Measurements from ENCODE around the gene ATG10.
"Not testable (repeated sequence)": the region's sequence is repeated elsewhere in the genome, so short reads cannot be mapped to it uniquely, and the experiment has no call there.

The ATG10 gene

DNA sequence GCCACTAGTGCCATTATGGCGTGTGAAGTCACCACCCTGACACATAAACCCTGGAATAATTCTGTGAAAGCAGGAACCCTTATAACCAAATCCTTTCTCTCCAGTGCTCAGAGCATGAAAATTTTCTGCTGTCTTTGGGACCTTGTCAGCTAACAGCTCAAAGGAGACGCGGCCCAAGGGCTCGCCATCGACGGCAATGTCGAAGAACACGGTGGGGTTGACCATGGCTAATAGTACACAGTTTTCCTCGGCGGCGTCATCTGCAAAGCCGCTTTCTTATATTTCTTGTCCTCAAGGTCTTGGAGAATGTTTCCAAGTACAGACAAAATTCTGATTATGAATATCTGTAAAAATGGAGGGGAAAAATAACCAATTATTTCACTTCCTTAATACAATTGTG lies 38.0 kb downstream of the ATG10 start:
- H3K4me1 Mint-ChIP-seq, H3K4me3 Mint-ChIP-seq, H3K27me3 Mint-ChIP-seq, H3K9me3 Mint-ChIP-seq, H3K27ac Mint-ChIP-seq, DNase-seq, H3K36me3 Mint-ChIP-seq, CTCF ChIA-PET: not testable (repeated sequence)

DNA sequence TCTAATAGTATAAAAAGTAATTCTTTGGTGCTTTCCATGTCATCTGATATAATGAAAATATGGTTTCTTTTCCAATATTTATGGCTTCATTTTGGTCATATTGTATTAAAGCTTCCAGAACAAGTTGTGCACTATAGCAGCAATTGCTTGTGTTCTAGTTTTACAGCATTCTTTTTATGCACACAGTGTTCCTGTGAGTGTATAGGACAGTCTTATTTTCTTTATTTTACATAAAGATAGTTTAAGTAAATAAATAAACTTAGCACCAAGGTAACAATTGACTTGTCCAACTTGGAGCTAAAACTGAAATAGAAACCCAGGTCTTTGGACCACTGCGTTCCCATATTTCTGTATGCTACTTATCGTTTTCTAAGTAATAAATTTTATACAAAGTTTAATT lies 38.9 kb downstream of the ATG10 start:
- H3K4me3 Mint-ChIP-seq: no peak overlapping the region
- no peaks in the 10 kb centered on the region for H3K4me1 Mint-ChIP-seq
- CTCF ChIA-PET: no interaction called here
- H3K27ac Mint-ChIP-seq: no peak overlapping the region
- no peak for DNase-seq
- H3K27me3 Mint-ChIP-seq: no peaks in the 10 kb centered on the region
- peaks cover 8% of the 10 kb centered on the region for H3K36me3 Mint-ChIP-seq
- H3K9me3 Mint-ChIP-seq: peaks cover 4% of the 10 kb centered on the region

DNA sequence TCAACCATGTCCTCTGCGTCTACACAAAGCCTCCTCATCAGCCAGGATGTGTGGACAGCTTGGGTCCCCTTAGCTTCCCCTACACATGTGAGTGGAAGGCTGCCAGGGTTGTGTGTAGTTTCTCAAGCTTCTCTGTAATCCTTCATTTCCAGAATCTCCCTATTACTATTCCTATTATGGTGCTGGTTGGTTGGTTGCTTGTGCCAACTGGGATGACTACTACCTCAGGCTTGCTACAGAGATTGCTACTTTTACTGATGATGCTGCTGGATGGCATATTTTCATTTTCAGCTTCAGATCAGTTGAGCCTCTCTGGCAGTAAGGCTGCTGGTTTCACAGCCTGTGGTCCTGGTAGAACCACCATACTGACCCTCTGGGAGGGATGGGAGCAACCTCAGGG lies 39.9 kb downstream of the ATG10 start:
- no peak overlapping the region for H3K4me3 Mint-ChIP-seq
- H3K4me1 Mint-ChIP-seq: no peaks in the 10 kb centered on the region
- peaks cover 10% of the 10 kb centered on the region for H3K36me3 Mint-ChIP-seq
- H3K27ac Mint-ChIP-seq: no peak overlapping the region
- no peak for DNase-seq
- no peaks in the 10 kb centered on the region for H3K27me3 Mint-ChIP-seq
- CTCF ChIA-PET: interaction anchor here (0.5 kb wide), 1 partner anchor 577 kb away, joined by 3 read pairs; no protein-coding TSS in a partner anchor
- peaks cover 10% of the 10 kb centered on the region for H3K9me3 Mint-ChIP-seq

DNA sequence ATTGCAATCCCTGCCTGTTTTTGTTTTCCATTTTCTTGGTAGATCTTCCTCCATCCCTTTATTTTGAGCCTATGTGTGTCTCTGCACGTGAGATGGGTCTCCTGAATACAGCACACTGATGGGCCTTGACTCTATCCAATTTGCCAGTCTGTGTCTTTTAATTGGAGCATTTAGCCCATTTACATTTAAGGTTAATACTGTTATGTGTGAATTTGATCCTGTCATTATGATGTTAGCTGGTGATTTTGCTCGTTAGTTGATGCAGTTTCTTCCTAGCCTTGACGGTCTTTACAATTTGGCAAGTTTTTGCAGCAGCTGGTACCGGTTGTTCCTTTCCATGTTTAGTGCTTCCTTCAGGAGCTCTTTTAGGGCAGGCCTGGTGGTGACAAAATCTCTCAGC lies 42.8 kb downstream of the ATG10 start:
- H3K27ac Mint-ChIP-seq, CTCF ChIA-PET, H3K4me1 Mint-ChIP-seq, H3K9me3 Mint-ChIP-seq, DNase-seq, H3K4me3 Mint-ChIP-seq, H3K27me3 Mint-ChIP-seq: not testable (repeated sequence)
- H3K36me3 Mint-ChIP-seq: peaks cover 10% of the 10 kb centered on the region

DNA sequence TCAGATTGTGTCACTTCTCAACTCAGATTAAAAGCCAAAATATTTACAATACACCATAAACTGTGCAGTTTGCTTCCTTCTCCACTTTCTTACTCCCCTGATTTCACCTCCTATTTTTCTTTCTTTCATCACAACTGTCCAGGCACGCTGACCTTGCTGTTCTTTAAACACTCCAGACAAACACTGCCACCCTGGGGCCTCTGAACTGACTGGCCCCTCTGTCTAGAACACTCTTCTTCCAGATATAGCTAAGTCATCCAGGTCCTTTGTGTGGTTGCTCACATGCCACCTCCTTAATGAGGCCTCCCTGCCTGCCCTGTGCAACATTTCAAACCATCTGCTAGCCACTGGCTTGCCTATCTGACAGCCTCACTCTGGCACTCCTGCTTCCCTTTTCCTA lies 46.6 kb downstream of the ATG10 start:
- no peak overlapping the region for H3K27ac Mint-ChIP-seq
- H3K36me3 Mint-ChIP-seq: peaks cover 5% of the 10 kb centered on the region
- no peak for DNase-seq
- no peak overlapping the region for H3K4me3 Mint-ChIP-seq
- CTCF ChIA-PET: no interaction called here
- no peaks in the 10 kb centered on the region for H3K27me3 Mint-ChIP-seq
- H3K9me3 Mint-ChIP-seq: peaks cover 10% of the 10 kb centered on the region
- H3K4me1 Mint-ChIP-seq: no peaks in the 10 kb centered on the region

DNA sequence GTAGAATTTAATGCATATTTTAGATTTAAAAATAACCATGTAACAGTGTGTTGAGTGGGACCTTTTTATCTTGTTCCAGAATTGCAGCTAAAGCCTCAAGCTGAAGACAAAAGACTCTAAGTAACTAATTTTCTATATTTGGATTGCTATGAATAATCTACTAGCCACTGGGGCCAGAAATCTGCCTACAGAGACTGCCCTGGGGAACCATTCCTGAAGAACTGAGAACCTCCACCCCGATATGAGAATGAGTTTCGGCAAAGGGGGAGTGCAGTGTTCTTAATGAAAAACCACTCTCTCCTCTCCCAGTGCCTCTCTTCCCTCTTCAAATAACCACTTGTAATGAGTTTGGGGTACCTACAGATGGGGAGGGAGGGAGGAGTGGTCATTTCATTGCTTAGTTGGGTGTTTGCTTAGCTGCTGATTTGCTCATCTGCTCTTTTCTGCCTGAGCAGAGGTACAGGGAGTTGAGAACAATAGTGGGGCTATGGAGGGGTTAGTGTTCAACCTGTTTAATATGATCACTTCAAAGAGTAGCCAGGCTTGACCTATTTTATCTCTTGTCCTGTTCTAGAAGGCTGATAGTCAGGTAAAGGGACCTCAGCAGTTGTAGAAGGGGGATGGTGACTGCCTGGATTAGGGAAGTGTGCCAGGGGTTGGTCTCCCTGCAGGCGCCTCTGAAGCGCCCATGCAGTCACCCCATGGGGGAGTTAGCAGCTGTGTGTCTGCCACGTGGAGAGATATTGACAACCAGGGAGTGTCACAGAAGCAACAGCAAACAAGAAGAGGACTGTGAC lies 47.7 kb downstream of the ATG10 start:
- Mint-ChIP-seq H3K4me3 (no peak overlapping the region), H3K27ac (no peak overlapping the region), H3K4me1 (no peaks in the 10 kb centered on the region), H3K36me3 (peaks cover 5% of the 10 kb centered on the region), H3K27me3 (no peaks in the 10 kb centered on the region), H3K9me3 (peaks cover 10% of the 10 kb centered on the region)
- CTCF ChIA-PET: no interaction called here
- no peak for DNase-seq

DNA sequence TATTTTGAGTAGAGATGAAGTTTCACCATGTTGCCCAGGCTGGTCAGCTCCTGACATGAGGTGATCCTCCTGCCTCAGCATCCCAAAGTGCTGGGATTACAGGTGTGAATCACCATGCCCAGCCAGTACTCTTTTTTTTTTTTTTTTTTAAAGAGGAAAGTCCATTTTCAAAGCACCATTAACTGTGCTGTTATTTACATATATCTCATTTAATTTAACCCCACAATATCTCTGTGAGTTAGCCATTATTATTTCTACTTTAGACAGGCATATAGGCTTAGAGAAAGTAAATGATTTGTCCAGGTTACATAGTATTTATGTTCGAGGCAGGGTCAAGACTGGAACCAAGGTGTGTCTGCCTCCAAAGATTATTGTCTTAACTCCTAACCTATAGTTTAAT lies 50.7 kb downstream of the ATG10 start:
- no peaks in the 10 kb centered on the region for H3K27me3 Mint-ChIP-seq
- H3K4me3 Mint-ChIP-seq: no peak overlapping the region
- DNase-seq: no peak
- H3K36me3 Mint-ChIP-seq: no peaks in the 10 kb centered on the region
- CTCF ChIA-PET: no interaction called here
- H3K27ac Mint-ChIP-seq: no peak overlapping the region
- no peaks in the 10 kb centered on the region for H3K4me1 Mint-ChIP-seq
- no peaks in the 10 kb centered on the region for H3K9me3 Mint-ChIP-seq

DNA sequence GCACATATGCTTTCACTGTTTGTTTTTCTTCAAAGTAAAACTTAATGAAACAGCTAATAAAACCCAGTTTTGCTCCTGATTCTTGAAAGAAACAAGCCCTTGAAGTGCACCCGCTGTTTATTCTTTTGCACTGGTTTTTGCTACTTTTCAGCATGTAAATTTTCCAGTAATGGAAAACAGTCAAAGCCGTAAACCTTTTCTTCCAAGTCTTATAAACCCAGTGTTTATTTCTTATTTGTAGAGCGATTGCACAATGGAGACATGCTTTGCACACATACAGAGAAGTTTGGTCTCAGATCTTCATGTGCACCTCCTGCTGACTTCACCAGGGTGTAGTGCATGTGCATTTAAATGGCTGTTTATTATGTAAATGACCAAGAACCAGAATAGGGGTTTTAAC lies 51.8 kb downstream of the ATG10 start:
- no peaks in the 10 kb centered on the region for H3K27me3 Mint-ChIP-seq
- H3K27ac Mint-ChIP-seq: no peak overlapping the region
- DNase-seq: no peak
- CTCF ChIA-PET: no interaction called here
- no peaks in the 10 kb centered on the region for H3K36me3 Mint-ChIP-seq
- H3K4me3 Mint-ChIP-seq: no peak overlapping the region
- no peaks in the 10 kb centered on the region for H3K4me1 Mint-ChIP-seq
- H3K9me3 Mint-ChIP-seq: no peaks in the 10 kb centered on the region

DNA sequence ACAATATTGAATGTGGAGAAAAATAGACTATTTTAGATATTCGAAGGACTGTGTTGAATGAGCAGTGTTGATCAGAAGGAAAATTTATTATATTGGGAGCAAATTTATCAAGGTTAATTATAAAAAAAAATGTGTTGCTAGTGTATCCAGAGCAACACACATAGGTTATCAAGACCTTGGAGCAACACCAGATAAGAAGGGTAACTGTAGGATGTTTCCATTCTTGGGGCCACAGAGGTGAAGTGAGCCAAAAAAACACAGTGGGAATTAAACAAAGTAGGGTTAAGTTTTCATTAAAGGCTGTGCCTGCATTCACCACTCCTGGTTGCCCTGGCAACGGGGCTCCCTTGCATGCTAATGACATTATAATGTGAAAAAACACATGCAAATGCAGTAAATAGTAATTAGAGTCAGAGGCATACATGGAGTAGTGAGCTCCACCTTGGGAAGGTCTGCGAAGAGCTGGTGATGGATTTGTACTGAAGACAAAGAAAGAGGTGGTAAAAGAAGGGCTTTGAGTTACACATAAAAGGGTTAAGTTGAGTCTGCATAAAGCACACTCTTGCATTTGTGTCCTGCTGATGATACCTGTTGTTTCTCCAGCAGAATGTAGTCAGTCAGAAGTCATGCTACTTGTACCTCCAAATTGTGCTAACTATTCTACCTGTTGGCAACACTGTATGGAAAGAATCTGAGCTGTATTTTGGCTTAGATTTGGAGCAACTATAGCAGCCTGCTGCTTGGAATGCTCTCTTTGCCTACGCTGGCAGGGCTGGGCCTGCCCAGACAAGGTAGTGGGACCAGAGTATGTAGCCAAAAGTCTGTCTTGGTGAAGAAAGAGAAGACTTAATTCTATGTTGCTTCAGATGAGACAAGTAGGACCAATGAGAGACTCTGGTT lies 59.6 kb downstream of the ATG10 start:
- CTCF ChIA-PET: no interaction called here
- H3K4me1 Mint-ChIP-seq: no peaks in the 10 kb centered on the region

DNA sequence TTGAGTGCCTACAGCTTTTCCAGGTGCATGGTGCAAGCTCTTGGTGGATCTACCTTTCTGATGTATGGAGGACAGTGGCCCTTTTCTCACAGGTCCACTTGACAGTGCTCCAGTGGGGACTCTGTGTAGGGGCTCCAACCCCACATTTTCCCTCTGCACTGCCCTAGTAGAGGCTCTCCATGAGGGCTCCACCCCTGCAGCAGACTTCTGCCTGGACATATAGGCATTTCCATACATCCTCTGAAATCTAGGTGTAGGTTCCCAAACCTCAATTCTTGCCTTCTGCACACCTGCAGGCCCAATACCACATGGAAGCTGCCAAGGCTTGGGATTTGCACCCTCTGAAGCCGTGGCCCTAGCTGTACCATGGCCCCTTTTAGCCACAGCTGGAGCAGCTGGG lies 71.1 kb downstream of the ATG10 start:
- H3K36me3 Mint-ChIP-seq: peaks cover 15% of the 10 kb centered on the region
- CTCF ChIA-PET, H3K4me1 Mint-ChIP-seq, H3K27me3 Mint-ChIP-seq, H3K27ac Mint-ChIP-seq, H3K4me3 Mint-ChIP-seq, DNase-seq: not testable (repeated sequence)
- H3K9me3 Mint-ChIP-seq: peaks cover 29% of the 10 kb centered on the region

More for the DNA sequence above, 59.6 kb downstream of the ATG10 start:
- Mint-ChIP-seq H3K27ac (peak overlapping the region; percentile 8), H3K9me3 (peaks cover 5% of the 10 kb centered on the region), H3K36me3 (peaks cover 2% of the 10 kb centered on the region), H3K27me3 (no peaks in the 10 kb centered on the region), H3K4me3 (no peak overlapping the region)
- no peak for DNase-seq

DNA sequence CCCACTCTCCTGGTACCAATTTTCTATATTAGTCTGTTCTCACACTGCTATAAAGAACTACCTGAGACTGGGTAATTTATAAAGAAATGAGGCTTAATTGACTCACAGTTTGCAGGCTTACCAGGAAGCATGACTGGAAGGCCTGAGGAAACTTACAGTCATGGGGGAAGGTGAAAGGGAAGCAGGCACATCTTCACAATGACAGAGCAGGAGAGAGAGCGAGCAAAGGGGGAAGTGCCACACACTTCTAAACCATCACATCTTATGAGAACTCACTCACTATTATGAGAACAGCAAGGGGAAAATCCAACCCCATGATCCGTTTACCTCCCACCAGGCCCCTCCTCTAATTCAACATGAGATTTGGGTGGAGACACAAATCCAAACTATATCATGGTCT lies 72.2 kb downstream of the ATG10 start:
- Mint-ChIP-seq H3K4me3 (no peak overlapping the region), H3K36me3 (peaks cover 15% of the 10 kb centered on the region), H3K27ac (no peak overlapping the region), H3K9me3 (peaks cover 22% of the 10 kb centered on the region), H3K4me1 (no peaks in the 10 kb centered on the region), H3K27me3 (no peaks in the 10 kb centered on the region)
- CTCF ChIA-PET: no interaction called here
- no peak for DNase-seq

DNA sequence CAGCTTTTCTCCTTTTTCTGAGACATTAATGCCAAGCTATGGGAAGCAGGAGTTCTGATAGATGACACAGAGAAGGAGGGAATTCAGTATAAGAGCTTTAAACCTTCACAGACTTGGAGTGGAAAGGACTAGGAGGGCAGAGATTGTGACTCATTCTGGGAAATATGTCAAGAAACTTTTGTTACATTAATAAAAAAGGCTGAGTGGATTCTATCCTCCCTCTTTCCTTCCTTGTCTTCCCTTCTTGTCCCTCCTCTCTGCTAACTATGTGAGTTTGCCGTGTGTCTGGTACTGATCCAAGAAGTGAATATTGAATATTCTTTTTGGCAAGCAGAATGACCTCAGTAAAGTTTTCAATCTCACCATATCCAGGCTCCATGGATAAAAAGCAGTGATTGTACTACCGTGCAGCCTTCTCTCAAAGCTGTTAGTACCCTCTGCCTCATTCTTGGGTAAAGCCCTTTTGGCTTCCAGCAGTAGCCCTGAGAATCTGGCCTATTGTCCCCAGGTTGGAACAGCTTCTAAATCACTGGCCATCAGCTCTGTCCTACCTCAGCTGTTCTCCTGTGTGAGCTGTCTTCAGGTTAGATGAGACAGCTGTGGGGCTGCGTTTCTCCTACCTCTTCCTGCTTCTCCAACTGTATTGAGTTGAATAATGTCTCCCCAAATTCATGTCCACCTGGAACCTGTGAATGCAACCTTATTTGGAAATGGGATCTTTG lies 73.9 kb downstream of the ATG10 start:
- Mint-ChIP-seq H3K27ac (no peak overlapping the region), H3K4me3 (no peak overlapping the region), H3K4me1 (no peaks in the 10 kb centered on the region), H3K36me3 (peaks cover 15% of the 10 kb centered on the region), H3K27me3 (no peaks in the 10 kb centered on the region), H3K9me3 (peaks cover 22% of the 10 kb centered on the region)
- CTCF ChIA-PET: interaction anchor here (0.6 kb wide), 1 partner anchor 64 kb away, joined by 3 read pairs; no protein-coding TSS in a partner anchor
- DNase-seq: no peak

DNA sequence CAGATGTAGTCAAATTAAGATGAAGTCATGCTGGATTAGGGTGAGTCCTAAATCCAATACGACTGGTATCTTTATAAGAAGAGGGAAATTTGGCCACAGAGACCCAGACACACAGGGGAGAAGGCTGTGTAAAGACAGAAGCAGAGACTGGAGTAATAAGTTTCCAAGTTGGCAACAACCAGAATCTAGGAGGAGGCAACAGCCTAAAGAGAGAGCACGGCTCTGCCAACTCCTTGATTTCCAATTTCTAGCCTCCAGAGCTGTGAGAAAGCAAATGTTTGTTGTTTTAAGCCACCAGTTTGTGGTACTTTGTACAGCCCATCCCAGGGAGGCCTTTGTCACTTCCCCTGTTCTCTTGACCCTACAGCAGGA lies 74.4 kb downstream of the ATG10 start:
- DNase-seq: no peak
- CTCF ChIA-PET: no interaction called here
- Mint-ChIP-seq H3K27ac (no peak overlapping the region), H3K27me3 (no peaks in the 10 kb centered on the region), H3K9me3 (peaks cover 22% of the 10 kb centered on the region), H3K36me3 (peaks cover 15% of the 10 kb centered on the region), H3K4me3 (no peak overlapping the region), H3K4me1 (no peaks in the 10 kb centered on the region)

DNA sequence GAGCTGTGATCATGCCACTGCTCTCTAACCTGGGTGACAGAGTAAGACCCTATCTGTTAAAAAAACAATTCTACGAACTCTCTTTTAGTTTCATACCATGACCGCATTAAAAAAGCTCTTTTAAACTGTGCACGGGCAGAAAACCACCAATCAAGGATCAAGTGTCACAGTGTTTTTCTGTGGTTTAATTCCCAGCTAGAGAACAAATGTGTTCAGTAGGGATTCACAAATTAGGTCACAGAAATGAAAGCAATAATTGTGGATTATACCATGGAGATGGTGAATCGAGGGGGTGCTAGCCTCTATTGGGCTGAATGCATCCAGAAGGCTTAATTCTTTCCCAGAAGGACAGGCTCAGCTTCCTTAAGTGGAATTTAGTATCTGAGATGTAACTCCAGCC lies 79.1 kb downstream of the ATG10 start:
- H3K4me3 Mint-ChIP-seq: no peak overlapping the region
- H3K4me1 Mint-ChIP-seq: no peaks in the 10 kb centered on the region
- H3K9me3 Mint-ChIP-seq: peaks cover 3% of the 10 kb centered on the region
- CTCF ChIA-PET: no interaction called here
- DNase-seq: no peak
- H3K36me3 Mint-ChIP-seq: peaks cover 2% of the 10 kb centered on the region
- no peaks in the 10 kb centered on the region for H3K27me3 Mint-ChIP-seq
- no peak overlapping the region for H3K27ac Mint-ChIP-seq
